MG63 (cell line): Measurements from ENCODE around the gene FAM181B. TPM values are rescaled to one million over a fixed set of nuclear protein-coding genes. Genes with fewer than 3 reads are reported as not detected.
"Not testable (repeated sequence)": the region's sequence is repeated elsewhere in the genome, so short reads cannot be mapped to it uniquely, and the experiment has no call there.

Source experiments
- DNase-seq: peaks from one replicate; pipeline ENCODE4 v3.0.0-alpha.2; 2020
- H3K27me3 ChIP-seq: fragments of 250-450 bp; sonication (Bioruptor Pico); 2 replicates; pipeline ENCODE4 v1.5.1; 2020; ENCODE audit warnings: mild to moderate bottlenecking, moderate library complexity
- H3K36me3 ChIP-seq: fragments of 250-450 bp; sonication (Bioruptor Pico); 2 replicates; pipeline ENCODE4 v1.5.1; 2020; ENCODE audit warnings: mild to moderate bottlenecking, moderate library complexity
- H3K4me3 ChIP-seq: fragments of 250-450 bp; sonication (Bioruptor Pico); 2 replicates; pipeline ENCODE4 v1.5.1; 2020; ENCODE audit warnings: mild to moderate bottlenecking, moderate library complexity
- H3K9me3 ChIP-seq: fragments of 250-450 bp; sonication (Bioruptor Pico); 2 replicates; pipeline ENCODE4 v1.5.1; 2020; ENCODE audit warnings: mild to moderate bottlenecking, moderate library complexity
- total RNA-seq: library from RNA; depleted of rRNA; stranded (reverse); fragments of >200 nt; shearing (Covaris generic); gene quantifications from 2 replicates; pipeline ENCODE4 v1.2.3, GENCODE V29; 2014; ENCODE audit warnings: low replicate concordance; rRNA removed

FAM181B gene
- total RNA-seq, 1 experiment from 2014 or later: not detected

DNA sequence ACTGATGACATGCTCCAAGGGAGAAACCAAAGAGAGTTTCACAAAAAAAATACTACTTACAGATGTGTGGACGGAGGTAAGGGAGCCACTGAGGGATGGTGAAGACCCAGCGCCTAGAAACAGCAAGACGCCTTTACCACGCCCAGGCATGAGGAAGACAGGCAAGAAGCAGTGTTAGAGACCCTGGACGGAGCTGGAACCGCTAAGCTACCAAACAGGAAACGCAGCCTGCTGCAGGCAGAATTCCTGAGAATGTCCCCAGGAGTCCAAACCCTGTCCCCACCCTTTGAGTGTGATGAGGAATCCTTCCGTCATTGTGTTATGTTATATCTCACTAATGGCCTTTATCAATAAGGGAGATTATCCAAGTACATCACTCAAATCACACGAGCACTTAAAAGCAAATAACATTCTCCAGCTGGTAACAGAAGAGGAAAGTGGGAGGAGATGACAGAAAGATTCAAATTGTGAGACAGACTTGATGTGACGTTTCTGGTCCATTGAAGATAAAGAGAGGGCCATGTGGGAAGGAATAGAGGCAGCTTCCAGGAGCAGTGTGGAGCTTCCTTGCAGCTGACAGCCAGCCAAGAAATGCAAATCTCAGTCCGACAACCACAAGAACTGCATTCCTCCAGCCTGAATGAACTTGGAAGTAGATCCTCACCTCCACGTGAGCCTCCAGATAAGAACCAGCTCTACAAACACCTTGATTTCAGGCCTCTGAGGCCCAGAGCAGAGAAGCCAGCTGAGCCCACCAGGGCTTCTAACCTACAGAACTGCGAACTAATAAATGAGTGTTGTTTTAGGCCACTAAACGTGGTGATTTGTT, 19.1 kb downstream of the FAM181B start:
- H3K4me3 ChIP-seq: no peak overlapping the region
- no peaks in the 10 kb centered on the region for H3K36me3 ChIP-seq
- DNase-seq: no peak
- no peaks in the 10 kb centered on the region for H3K9me3 ChIP-seq
- no peaks in the 10 kb centered on the region for H3K27me3 ChIP-seq

DNA sequence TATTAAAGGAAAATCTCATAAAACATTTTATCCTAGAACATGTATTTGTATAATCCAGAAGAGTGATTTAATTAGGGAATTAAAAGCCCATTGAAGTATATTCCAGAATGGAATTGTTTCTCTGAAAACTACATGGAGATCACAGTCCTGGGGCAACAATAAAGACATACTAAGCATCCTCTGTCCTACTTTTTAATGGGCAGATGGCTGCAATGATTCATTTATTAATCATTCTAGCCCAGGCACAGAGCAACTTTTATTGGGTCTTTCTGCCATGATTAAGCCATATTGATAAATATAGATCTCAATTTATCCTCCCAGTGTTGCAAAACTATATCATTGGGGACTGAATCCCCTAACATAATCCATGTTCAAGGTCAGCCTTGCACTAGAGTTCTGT, 22.0 kb downstream of the FAM181B start:
- Histone ChIP-seq H3K27me3 (no peaks in the 10 kb centered on the region), H3K4me3 (no peak overlapping the region), H3K9me3 (no peaks in the 10 kb centered on the region), H3K36me3 (no peaks in the 10 kb centered on the region)
- no peak for DNase-seq

DNA sequence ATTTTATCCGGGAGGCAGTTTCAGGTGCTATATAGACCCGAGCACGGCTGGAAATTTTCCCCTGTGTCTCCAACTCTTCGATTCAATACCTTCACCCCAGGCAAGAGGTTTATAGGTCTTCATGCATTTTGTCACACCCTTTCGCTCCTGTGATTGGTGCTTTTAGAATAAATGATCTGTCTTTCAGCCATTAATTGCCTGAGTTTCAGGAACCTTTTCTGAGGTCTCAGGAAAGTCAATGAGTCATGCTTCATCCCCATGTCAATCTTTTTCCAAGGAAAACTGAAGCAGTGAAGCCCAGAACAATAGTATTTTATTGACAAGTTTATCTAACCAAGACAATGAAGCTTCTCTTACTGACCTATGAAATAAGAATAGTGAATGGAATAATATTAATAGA, 29.9 kb downstream of the FAM181B start:
- DNase-seq: no peak
- Histone ChIP-seq H3K27me3 (no peaks in the 10 kb centered on the region; the same call in 1 of the 2 replicates), H3K4me3 (no peak overlapping the region), H3K9me3 (no peaks in the 10 kb centered on the region), H3K36me3 (no peaks in the 10 kb centered on the region)

DNA sequence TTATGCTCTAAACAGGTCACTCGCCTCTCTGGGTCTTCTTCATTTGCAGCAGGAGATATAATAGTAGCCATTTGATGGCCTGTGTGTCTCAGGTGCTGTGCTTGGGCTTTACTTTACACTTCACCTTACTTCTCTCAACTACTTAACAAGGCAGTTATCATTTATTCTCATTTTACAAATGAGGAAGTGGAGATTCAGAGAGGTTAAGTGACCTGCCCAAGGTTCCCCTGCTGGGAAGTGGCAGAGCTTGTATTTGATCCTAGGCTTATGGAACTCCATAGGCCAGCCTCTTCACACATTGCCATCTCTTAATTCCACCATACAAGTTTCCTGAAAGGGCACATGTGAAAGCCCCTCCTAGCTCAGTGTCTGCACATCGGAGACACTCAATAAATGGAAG, 30.4 kb downstream of the FAM181B start:
- no peaks in the 10 kb centered on the region for H3K36me3 ChIP-seq
- DNase-seq: no peak
- no peak overlapping the region for H3K4me3 ChIP-seq
- H3K27me3 ChIP-seq: no peaks in the 10 kb centered on the region; the same call in 1 of the 2 replicates
- no peaks in the 10 kb centered on the region for H3K9me3 ChIP-seq

DNA sequence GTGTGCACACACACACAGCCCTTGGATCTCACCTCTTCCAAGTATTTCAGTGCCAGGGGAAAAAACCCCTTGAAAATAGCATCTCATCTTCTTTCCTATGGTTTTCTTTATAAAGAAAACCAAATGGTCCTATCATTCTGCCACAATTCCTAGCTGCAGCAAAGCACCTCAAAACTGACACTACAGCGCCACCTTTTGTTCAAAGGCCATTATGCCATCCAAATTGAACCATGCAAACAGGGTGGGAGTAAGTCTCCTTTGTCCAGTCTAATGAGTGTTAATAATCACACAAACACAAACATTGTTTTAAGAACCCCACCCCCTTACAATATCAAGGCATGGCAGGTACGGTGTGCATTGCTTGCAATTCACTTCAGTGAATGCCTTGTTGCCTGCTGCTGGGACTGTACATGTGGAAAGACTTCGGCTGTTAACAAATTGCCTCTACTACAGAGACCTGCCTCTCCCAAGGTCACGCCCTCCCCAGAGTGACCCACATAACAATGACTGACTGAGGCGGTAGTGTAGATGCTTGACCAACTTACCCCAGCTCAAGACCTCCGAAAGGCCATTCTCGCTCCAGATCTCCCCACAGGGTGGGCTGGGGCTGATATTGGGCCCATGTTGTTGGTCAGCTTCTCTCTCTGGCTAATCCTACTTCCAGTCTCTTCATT, 31.7 kb downstream of the FAM181B start:
- DNase-seq: no peak
- Histone ChIP-seq H3K27me3 (peaks cover 2% of the 10 kb centered on the region; the same call in 1 of the 2 replicates), H3K9me3 (no peaks in the 10 kb centered on the region), H3K4me3 (no peak overlapping the region), H3K36me3 (no peaks in the 10 kb centered on the region)

DNA sequence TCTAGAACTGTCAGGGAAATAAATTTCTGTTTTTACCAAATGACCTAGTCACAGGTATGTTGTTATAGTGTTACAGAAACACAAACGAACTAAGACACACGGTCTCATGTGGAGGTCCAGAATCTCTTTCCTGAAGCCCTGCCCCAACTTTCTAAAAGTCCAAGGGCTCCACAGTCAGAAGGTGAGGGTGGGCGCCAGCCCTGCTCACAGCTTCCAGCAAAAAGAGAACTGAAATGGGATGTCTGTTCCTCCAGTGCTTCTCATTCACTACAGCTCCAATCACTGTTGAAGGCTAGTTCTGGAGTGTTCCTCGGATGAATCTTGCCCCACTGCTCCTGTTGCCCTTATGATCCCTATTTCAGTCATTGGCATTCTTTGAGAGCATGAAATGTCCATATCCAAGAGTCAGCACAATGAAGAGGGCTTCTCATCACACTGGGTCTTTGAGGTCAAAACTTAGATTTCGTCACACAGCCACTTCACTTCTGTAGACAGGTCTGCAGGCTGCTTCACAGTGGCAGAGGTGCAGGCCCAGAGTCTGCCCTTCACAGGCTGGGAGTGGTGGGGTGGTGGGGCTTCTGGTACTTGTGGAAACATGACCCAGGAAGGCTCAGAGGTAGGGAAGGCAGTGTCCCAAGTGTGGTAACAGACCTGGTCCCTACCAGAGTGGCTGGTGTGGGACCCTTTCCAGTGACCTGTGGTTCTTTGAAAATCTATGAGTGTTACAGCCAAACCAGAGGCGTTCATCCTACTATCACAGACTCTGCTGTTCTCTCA, 34.9 kb downstream of the FAM181B start:
- DNase-seq: no peak
- Histone ChIP-seq H3K4me3 (no peak overlapping the region), H3K27me3 (peaks cover 2% of the 10 kb centered on the region; the same call in 1 of the 2 replicates), H3K36me3 (no peaks in the 10 kb centered on the region), H3K9me3 (no peaks in the 10 kb centered on the region)

DNA sequence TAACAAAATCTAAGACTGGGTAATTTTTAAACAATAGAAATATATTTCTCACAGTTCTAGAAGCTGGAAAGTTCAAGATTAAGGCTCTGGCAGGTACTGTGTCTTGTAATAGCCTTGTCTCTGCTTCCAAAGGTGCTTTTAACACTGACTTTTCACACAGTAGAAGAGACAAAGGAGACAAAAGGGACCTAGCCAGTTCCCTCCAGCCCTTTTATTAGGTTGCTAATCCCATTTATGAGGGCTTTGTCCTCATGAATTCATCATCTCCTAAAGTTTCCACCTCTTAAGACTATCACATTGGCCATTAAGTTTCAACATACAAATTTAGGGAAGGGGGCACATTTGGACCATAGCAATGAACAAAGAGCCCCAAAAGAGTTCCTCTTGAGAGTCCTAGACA, 40.7 kb downstream of the FAM181B start:
- Histone ChIP-seq H3K36me3 (no peaks in the 10 kb centered on the region), H3K4me3 (no peak overlapping the region), H3K9me3 (no peaks in the 10 kb centered on the region), H3K27me3 (0 out of 2 replicates have a peak, but pooled peaks cover 2% of the 10 kb centered on the region)
- no peak for DNase-seq

DNA sequence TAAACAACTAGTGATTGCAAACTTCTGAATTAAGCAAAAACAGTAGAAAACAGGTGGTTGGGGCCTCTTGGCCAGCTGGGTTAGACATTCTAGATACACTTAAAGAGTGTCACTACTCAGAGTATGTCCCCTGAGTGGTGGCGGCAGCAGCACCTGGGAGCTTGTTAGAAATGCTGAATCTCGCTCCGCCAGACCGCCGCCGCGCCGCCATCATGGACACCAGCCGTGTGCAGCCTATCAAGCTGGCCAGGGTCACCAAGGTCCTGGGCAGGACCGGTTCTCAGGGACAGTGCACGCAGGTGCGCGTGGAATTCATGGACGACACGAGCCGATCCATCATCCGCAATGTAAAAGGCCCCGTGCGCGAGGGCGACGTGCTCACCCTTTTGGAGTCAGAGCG, 44.3 kb downstream of the FAM181B start:
- not testable (repeated sequence) for H3K27me3 ChIP-seq, H3K36me3 ChIP-seq, DNase-seq, H3K9me3 ChIP-seq, H3K4me3 ChIP-seq

DNA sequence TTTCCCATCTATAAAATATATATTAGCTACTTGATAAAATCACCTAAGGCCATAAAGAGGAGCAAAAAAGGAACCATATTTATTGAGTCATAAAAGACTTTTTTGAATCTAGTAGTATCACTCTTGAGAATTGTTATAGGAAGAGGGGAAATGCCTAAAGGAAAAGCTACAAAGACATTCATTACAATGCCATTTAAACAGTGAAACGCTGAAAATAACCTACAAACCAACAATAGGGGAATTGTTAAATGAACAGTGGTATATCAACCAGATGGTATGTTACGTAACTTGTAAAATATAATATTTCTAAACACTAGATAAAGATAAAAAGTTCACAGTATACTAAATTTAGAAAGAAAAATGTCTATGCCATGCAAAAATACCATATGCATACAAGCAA, 47.5 kb downstream of the FAM181B start:
- H3K36me3 ChIP-seq: no peaks in the 10 kb centered on the region
- no peak overlapping the region for H3K4me3 ChIP-seq
- peaks cover 2% of the 10 kb centered on the region; the same call in 1 of the 2 replicates for H3K27me3 ChIP-seq

DNA sequence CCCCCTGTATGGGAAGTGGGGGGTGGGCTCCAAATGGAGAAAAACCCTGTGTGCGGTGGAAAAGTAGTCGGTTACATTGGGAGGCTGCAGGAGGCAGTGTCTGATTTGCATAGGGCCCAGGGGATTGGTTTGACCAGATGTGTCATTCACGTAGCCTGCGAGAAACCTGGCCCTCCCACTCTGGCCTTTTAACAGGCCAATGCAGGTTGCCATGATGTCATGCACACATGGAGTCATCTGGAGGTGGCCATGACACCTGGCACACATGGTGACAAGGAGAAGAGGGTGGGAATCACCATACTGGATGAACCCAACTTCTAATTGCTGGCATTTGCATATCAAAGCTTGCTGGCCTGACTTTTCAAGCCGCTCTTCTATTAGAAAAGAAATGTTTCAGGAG, 50.6 kb downstream of the FAM181B start:
- no peak for DNase-seq
- Histone ChIP-seq H3K9me3 (no peaks in the 10 kb centered on the region), H3K4me3 (no peak overlapping the region), H3K36me3 (no peaks in the 10 kb centered on the region), H3K27me3 (peaks cover 2% of the 10 kb centered on the region; the same call in 1 of the 2 replicates)

More for the DNA sequence above, 47.5 kb downstream of the FAM181B start:
- no peaks in the 10 kb centered on the region for H3K9me3 ChIP-seq
- no peak for DNase-seq

DNA sequence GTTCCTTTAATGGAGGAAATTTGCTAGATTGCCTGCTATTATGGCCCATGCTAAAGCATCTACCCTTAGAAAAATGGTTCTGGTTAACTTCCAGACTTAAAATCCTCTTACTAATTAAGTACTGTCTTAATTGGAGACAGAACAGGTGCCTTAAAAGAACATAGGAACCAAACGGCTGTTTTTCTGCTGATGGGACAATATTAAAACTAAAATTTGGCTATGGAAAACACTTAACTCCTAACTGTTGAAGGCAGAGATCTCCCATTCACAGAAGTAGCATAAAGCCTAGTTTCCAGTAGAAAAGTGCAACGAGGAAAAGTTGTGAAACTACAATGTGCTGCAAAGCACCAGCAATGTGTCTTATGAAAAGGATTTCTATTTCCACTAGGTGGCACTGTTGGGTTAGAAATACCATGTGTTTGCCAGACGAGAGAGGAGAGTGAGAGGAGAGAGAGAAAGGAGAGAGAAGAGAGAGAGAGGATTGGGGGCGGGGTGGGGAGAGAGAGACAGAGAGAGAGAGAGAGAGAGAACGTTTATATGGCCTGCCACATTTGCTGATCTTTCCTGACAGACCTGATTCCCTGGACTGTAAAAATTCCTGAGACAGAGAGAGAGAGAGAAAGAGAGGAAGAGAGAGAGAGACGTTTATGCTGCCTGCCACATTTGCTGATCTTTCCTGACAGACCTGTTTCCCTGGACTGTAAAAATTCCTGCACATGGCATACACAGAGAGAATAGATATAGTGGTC, 51.5 kb downstream of the FAM181B start:
- Histone ChIP-seq H3K4me3 (no peak overlapping the region), H3K27me3 (peaks cover 2% of the 10 kb centered on the region; the same call in 1 of the 2 replicates), H3K36me3 (no peaks in the 10 kb centered on the region), H3K9me3 (no peaks in the 10 kb centered on the region)
- peak; percentile 12 for DNase-seq

DNA sequence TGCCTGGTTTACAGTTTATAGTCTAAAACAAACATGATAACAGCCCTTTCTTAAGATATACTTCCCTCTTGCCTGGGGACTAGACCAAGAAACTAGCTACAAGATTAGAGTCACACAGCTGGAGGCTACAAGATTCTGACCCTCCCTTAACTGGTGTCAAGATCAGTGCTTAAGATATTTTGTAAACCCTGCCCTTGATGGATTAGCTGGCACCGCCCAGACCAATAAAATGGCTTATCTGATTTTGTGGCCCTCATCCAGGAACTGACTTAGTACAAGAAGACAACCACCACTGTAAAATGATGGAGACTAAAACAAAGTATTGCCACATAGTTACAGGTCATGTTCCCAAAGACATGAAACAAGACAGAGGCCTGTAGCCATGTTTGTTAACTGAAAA, 53.4 kb downstream of the FAM181B start:
- Histone ChIP-seq H3K27me3 (peaks cover 2% of the 10 kb centered on the region; the same call in 1 of the 2 replicates), H3K9me3 (no peaks in the 10 kb centered on the region), H3K4me3 (no peak overlapping the region), H3K36me3 (no peaks in the 10 kb centered on the region)
- DNase-seq: no peak

Other genes with a start within 250 kb of the FAM181B start
- 24.0 and 33.3 TPM in 2 replicates for gene PRCP, start 166.6 kb upstream of the FAM181B start, total RNA-seq
- 9.2 and 10.3 TPM in 2 replicates for gene DDIAS, start 167.9 kb upstream of the FAM181B start, total RNA-seq